Measurements from ENCODE around the gene WNT9A. TPM values are rescaled to one million over a fixed set of nuclear protein-coding genes. Genes with fewer than 3 reads are reported as not detected.

WNT9A gene
- total RNA-seq, 1 experiment from 2014 or later: 0.24 TPM

DNA sequence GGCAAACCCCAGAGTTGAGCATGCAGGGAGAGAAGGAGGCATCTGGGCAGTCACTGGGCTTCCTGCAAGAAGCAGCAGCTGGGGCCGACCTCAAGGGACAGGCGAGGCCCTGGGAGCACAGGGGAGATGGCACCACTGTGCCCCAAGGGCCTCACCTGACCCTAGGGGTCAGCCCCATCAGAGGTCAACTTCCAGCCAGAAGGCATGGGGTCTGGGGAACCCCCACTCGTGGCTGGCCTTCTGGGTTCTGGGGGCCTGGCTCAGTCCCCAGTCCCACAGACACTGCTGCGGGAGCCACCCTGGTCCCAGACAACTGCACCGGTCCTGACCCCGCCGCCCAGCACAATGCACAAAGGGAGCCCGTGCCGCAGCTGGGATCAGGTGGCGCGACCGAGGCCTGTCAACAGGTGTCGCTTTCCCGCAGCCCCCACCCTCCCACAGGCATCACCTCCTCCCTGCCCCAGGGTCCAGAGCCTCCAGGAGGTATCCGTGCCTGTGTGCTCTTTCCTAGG lies 6.2 kb downstream of the WNT9A start:
- no peak for DNase-seq
- BruUV-seq (replicated peaks): no TSS peak
- intact Hi-C loops (cut with micrococcal nuclease; ENCODE audit: unreplicated experiment): no loop called here
- peaks cover 14% of the 10 kb centered on the region for H3K36me3 Mint-ChIP-seq (ENCODE audit: insufficient read depth, unreplicated experiment)
- CTCF ChIA-PET: interaction anchor here (0.6 kb wide), 1 partner anchor 1580 kb away, joined by 3 read pairs; no protein-coding TSS in a partner anchor
- H3K4me3 Mint-ChIP-seq (ENCODE audit: low read depth, unreplicated experiment): no peak overlapping the region
- H3K27me3 Mint-ChIP-seq (ENCODE audit: unreplicated experiment): peaks cover 30% of the 10 kb centered on the region
- H3K9me3 Mint-ChIP-seq (ENCODE audit: low read depth, unreplicated experiment): peaks cover 5% of the 10 kb centered on the region
- no peak overlapping the region for H3K27ac Mint-ChIP-seq (ENCODE audit: unreplicated experiment)
- TF ChIP-seq, protein P1, sequence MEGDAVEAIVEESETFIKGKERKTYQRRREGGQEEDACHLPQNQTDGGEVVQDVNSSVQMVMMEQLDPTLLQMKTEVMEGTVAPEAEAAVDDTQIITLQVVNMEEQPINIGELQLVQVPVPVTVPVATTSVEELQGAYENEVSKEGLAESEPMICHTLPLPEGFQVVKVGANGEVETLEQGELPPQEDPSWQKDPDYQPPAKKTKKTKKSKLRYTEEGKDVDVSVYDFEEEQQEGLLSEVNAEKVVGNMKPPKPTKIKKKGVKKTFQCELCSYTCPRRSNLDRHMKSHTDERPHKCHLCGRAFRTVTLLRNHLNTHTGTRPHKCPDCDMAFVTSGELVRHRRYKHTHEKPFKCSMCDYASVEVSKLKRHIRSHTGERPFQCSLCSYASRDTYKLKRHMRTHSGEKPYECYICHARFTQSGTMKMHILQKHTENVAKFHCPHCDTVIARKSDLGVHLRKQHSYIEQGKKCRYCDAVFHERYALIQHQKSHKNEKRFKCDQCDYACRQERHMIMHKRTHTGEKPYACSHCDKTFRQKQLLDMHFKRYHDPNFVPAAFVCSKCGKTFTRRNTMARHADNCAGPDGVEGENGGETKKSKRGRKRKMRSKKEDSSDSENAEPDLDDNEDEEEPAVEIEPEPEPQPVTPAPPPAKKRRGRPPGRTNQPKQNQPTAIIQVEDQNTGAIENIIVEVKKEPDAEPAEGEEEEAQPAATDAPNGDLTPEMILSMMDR (IDR thresholded peaks at IDR 0.05; ENCODE audit: unreplicated experiment): no peak
- H3K4me1 Mint-ChIP-seq (ENCODE audit: low read depth, unreplicated experiment): peaks cover 10% of the 10 kb centered on the region

DNA sequence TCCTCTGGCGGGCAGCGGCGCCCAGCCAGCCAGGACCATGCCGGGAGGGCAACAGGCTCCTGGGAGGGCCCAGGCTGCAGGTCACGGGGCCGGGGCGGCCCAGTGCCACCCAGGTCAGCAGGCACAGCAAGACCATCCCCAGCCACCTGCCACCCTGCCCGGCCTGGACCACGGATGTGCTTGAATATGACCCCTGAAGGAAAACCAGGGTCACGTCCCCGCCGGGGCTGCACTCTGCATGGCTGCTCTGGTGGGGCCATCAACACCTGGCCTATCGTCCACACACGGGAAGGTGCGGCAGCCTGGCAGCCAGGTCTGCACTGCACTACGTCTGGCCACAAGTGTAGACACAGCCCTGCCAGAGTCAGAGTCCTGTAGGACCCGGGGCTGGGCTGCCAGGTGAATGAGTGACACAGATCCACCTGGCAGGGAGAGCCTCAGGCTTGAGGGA lies 6.9 kb downstream of the WNT9A start:
- BruUV-seq (replicated peaks): no TSS peak
- TF ChIP-seq, protein P1 (IDR thresholded peaks at IDR 0.05; ENCODE audit: unreplicated experiment): no peak
- Mint-ChIP-seq H3K27me3 (ENCODE audit: unreplicated experiment) (peaks cover 26% of the 10 kb centered on the region), H3K27ac (ENCODE audit: unreplicated experiment) (no peak overlapping the region), H3K36me3 (ENCODE audit: insufficient read depth, unreplicated experiment) (peaks cover 6% of the 10 kb centered on the region), H3K4me3 (ENCODE audit: low read depth, unreplicated experiment) (no peak overlapping the region), H3K4me1 (ENCODE audit: low read depth, unreplicated experiment) (peaks cover 3% of the 10 kb centered on the region), H3K9me3 (ENCODE audit: low read depth, unreplicated experiment) (peaks cover 8% of the 10 kb centered on the region)
- intact Hi-C loops (cut with micrococcal nuclease; ENCODE audit: unreplicated experiment): no loop called here
- CTCF ChIA-PET: no interaction called here
- DNase-seq: no peak

DNA sequence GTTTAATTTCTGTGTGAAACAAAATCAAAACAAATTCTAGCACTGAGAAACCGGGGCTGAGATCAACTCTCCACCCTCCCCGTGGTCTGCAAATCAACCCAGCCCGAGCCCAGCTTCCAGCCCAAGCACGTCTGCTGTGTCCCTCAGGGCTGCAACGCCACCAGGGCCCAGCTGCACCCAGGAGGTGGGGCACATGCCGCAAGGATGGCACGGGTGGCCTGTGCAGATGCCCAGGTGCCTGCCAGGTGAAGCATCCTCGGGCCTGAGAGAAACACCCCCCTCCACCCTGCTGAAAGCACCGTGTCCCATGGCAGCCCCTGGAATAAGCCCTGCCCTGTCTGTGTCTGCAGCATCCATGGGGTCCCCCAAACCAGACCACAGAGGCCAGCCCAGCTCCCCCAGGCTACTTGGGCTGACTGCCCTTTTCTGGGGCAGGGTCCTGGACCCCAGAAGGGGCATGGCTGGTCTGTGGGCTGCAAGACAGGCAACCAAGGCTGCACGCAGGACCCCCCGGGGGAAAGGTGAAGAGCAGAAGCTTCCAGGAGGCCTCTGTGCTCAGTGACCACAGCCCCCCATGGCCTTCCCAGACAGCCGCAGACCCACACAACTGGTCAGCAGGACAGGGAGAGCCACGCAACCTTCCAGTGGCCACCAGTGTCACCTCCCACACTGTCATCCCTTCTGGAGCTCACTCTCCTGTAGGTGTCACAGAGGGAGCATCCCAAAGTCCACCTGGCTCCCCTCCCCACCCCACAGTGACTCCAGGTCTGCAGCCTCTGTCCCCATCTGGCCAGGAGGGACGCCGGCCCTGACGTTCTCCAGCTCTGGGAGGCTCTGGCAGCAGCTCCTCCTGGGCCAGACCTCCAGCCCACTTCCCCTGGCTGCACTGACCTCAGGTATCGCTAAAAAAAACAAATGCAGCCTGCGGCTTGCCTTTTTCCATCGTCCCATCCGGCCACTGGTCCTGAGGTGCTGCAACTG lies 7.7 kb downstream of the WNT9A start:
- TF ChIP-seq, protein P1 (IDR thresholded peaks at IDR 0.05; ENCODE audit: unreplicated experiment): no peak
- peaks cover 13% of the 10 kb centered on the region for H3K9me3 Mint-ChIP-seq (ENCODE audit: low read depth, unreplicated experiment)
- H3K27ac Mint-ChIP-seq (ENCODE audit: unreplicated experiment): no peak overlapping the region
- CTCF ChIA-PET: no interaction called here
- H3K27me3 Mint-ChIP-seq (ENCODE audit: unreplicated experiment): peaks cover 26% of the 10 kb centered on the region
- no peak overlapping the region for H3K4me3 Mint-ChIP-seq (ENCODE audit: low read depth, unreplicated experiment)
- BruUV-seq (replicated peaks): no TSS peak
- intact Hi-C loops (cut with micrococcal nuclease; ENCODE audit: unreplicated experiment): no loop called here
- H3K4me1 Mint-ChIP-seq (ENCODE audit: low read depth, unreplicated experiment): no peaks in the 10 kb centered on the region
- H3K36me3 Mint-ChIP-seq (ENCODE audit: insufficient read depth, unreplicated experiment): peaks cover 5% of the 10 kb centered on the region
- DNase-seq: no peak

DNA sequence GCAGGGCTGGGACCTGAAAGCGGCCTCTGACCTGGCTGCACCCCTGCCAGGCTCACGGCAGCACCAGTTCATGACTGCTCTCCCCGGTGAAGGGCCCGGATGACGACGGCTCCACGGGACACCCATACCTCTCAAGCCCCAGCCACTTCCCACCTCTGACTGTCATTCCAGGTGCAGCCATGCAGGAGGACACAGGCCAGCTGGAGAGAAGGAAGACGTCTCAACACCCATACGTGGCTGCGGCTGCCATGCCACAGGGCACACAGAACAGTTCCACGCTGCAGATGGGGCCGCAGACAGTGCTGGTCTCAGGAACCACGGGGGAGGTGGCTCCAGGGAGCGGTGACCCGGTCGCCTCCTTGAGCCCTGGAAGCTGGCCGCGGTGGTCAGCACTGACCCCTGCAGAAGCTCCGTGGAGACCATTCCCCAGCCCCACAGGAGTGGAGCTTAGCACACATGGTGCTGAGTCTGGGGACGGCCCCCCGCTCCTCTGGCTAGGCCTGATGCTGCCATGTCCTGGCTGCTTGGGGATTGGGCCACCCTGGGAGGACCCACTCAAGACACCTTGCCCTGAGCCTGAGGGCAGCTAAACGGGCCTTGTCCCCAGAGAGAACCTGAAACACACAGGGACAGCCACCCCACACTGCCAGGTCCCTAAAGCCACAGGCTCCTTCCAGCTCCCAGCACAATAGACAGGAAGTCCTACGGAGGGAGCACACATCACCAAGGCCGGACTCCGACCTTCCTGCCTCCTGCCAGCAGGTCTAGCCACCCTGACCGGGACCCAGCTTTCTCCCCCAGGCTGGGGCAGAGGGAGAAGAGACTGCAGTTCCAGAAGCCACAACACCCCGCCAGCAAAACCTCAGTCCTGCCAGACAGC lies 8.6 kb downstream of the WNT9A start:
- BruUV-seq (replicated peaks): no TSS peak
- Mint-ChIP-seq H3K4me3 (ENCODE audit: low read depth, unreplicated experiment) (no peak overlapping the region), H3K27ac (ENCODE audit: unreplicated experiment) (no peak overlapping the region), H3K27me3 (ENCODE audit: unreplicated experiment) (peaks cover 31% of the 10 kb centered on the region), H3K4me1 (ENCODE audit: low read depth, unreplicated experiment) (no peaks in the 10 kb centered on the region), H3K9me3 (ENCODE audit: low read depth, unreplicated experiment) (peaks cover 18% of the 10 kb centered on the region), H3K36me3 (ENCODE audit: insufficient read depth, unreplicated experiment) (peaks cover 5% of the 10 kb centered on the region)
- CTCF ChIA-PET: no interaction called here
- no peak for DNase-seq
- intact Hi-C loops (cut with micrococcal nuclease; ENCODE audit: unreplicated experiment): no loop called here
- TF ChIP-seq, protein P1 (IDR thresholded peaks at IDR 0.05; ENCODE audit: unreplicated experiment): no peak
